Measurements from ENCODE around the gene CPXCR1. TPM values are rescaled to one million over a fixed set of nuclear protein-coding genes. Genes with fewer than 3 reads are reported as not detected.
"Not testable (repeated sequence)": the region's sequence is repeated elsewhere in the genome, so short reads cannot be mapped to it uniquely, and the experiment has no call there.

Gene CPXCR1
- not detected for total RNA-seq

DNA sequence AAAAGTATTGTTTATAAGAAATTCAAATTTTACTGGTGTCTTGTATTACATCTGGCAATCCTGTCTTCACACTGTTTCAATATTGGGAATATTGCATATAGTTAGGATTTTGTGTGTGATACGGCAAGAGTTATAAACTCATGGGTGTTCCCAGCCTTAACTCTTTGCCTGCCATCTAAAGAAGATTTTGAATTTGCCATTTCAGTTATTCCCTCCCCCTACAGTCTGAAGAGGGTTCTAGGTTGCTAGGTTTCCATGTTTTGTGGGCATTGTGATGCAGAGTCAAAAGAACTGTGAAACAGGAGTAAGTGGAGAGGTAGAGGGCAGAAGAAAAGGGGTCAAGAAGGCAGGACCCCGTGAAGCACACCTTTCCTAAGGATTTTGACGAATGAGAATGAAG is at the start of gene CPXCR1:
TSS of gene CPXCR1 (plus strand) at position 301 of the 400 bp plus-strand sequence. CDS start 6,190 bp downstream, outside the sequence.
- intact Hi-C loops (cut with DNase I; ENCODE audit: low total_unique reads) = no loop called here
- Histone ChIP-seq H3K36me3 (no peaks in the 10 kb centered on the region), H3K27ac (no peak within 1 kb of the TSS), H3K4me3 (no peak within 1 kb of the TSS), H3K4me1 (no peaks in the 10 kb centered on the region), H3K9me3 (no peaks in the 10 kb centered on the region), H3K27me3 (no peaks in the 10 kb centered on the region)
- ATAC-seq (no peak), DNase-seq (no peak)
- in situ Hi-C loops (cut with MboI; ENCODE audit: low sequenced_read_pairs in 4 of 4) = no loop called here
- TF ChIP-seq POLR2A (IDR thresholded peaks at IDR 0.05) = no peak
- TF ChIP-seq, protein P1, sequence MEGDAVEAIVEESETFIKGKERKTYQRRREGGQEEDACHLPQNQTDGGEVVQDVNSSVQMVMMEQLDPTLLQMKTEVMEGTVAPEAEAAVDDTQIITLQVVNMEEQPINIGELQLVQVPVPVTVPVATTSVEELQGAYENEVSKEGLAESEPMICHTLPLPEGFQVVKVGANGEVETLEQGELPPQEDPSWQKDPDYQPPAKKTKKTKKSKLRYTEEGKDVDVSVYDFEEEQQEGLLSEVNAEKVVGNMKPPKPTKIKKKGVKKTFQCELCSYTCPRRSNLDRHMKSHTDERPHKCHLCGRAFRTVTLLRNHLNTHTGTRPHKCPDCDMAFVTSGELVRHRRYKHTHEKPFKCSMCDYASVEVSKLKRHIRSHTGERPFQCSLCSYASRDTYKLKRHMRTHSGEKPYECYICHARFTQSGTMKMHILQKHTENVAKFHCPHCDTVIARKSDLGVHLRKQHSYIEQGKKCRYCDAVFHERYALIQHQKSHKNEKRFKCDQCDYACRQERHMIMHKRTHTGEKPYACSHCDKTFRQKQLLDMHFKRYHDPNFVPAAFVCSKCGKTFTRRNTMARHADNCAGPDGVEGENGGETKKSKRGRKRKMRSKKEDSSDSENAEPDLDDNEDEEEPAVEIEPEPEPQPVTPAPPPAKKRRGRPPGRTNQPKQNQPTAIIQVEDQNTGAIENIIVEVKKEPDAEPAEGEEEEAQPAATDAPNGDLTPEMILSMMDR (IDR thresholded peaks at IDR 0.05 in 4 of 5, conservative IDR thresholded peaks at IDR 0.05 in 1 of 5) = no peak

GRCh38 chrX:88735835-88736234 is 11.2 kb upstream of the CPXCR1 start:
- Histone ChIP-seq H3K4me3 (no peak overlapping the region), H3K4me1 (no peaks in the 10 kb centered on the region), H3K27ac (no peak overlapping the region), H3K9me3 (no peaks in the 10 kb centered on the region), H3K27me3 (no peaks in the 10 kb centered on the region), H3K36me3 (no peaks in the 10 kb centered on the region)
- TF ChIP-seq, protein P1 (IDR thresholded peaks at IDR 0.05 in 4 of 5, conservative IDR thresholded peaks at IDR 0.05 in 1 of 5) = no peak
- no peak for TF ChIP-seq POLR2A (IDR thresholded peaks at IDR 0.05)
- no peak for DNase-seq
- no peak for ATAC-seq
- intact Hi-C loops (cut with DNase I; ENCODE audit: low total_unique reads) (no loop called here), in situ Hi-C loops (cut with MboI; ENCODE audit: low sequenced_read_pairs in 4 of 4) (no loop called here)

- H3K9me3 ChIP-seq; ATAC-seq; H3K4me1 ChIP-seq; H3K27me3 ChIP-seq; intact Hi-C loops (cut with DNase I; ENCODE audit: low total_unique reads); H3K27ac ChIP-seq; H3K4me3 ChIP-seq; H3K36me3 ChIP-seq; DNase-seq; in situ Hi-C loops (cut with MboI; ENCODE audit: low sequenced_read_pairs in 4 of 4): not testable (repeated sequence)
Observed at GRCh38 chrX:88746215-88746614, 810 bp upstream of the CPXCR1 start.

DNA sequence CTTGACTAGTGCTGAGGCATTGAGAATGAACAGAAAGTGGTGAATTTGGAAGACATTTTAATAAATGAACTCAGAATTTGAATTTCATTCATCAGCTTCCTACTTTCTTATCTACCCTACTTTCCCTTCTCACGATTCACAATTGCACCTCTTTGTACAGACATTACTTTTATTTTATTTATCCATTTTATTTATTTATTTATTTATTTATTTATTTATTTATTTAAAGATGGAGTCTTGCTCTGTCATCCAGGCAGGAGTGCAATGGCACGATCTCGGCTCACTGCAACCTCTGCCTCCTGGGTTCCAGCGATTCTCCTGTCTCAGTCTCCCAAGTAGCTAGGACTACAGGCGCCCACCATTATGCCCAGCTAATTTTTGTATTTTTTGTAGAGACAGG is 5.3 kb downstream of the CPXCR1 start:
- H3K36me3 ChIP-seq; in situ Hi-C loops (cut with MboI; ENCODE audit: low sequenced_read_pairs in 4 of 4); H3K4me1 ChIP-seq; ATAC-seq; H3K9me3 ChIP-seq; DNase-seq; H3K27ac ChIP-seq; H3K4me3 ChIP-seq; intact Hi-C loops (cut with DNase I; ENCODE audit: low total_unique reads); H3K27me3 ChIP-seq: not testable (repeated sequence)

DNA sequence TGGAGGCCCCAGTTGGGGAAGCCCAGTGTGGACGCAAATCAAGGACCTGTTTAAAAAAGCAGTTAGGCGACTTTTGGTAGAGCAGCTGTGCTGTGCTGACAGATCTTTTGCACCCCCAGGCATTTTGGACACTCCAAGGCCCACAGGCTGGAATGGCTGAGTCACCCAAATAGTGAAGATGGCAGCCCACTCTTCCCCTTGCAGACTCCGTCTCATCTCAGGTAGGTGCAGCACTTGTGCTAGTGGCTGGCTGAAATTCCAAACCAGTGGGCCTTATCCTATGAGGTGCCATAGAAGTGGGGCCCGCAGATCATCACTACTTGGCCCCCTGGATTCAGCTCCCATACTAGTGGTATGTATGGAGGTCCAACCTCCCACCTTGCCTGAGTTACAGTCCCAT is 42.8 kb downstream of the CPXCR1 start:
- Histone ChIP-seq H3K9me3 (no peaks in the 10 kb centered on the region), H3K27me3 (no peaks in the 10 kb centered on the region), H3K4me3 (no peak overlapping the region), H3K4me1 (no peaks in the 10 kb centered on the region), H3K27ac (no peak overlapping the region), H3K36me3 (no peaks in the 10 kb centered on the region)
- DNase-seq (no peak), ATAC-seq (no peak)
- TF ChIP-seq POLR2A (IDR thresholded peaks at IDR 0.05) = no peak
- TF ChIP-seq, protein P1 (IDR thresholded peaks at IDR 0.05 in 4 of 5, conservative IDR thresholded peaks at IDR 0.05 in 1 of 5) = no peak
- in situ Hi-C loops (cut with MboI; ENCODE audit: low sequenced_read_pairs in 4 of 4) (no loop called here), intact Hi-C loops (cut with DNase I; ENCODE audit: low total_unique reads) (no loop called here)
